Lower lobe of right lung (tissue), 2 donors: ENCODE results near the gene TNFRSF4. TPM values are rescaled to one million over a fixed set of nuclear protein-coding genes. Genes with fewer than 3 reads are reported as not detected.

Experiments
- ATAC-seq, 2 donors: fragments of 200-7000 bp; cut with Tn5 transposase; one replicate each; pipeline ENCODE4 v1.9.1; 2020 to 2022; ENCODE audit warnings: mild to moderate bottlenecking in 2 of 2, moderate library complexity in 2 of 2
- DNase-seq: peaks from one replicate; pipeline ENCODE4 v3.0.0-alpha.2; 2020
- H3K27ac ChIP-seq: fragments of 200-600 bp; one replicate; pipeline ENCODE4 v1.8.0; 2022
- H3K27me3 ChIP-seq: fragments of 200-600 bp; one replicate; pipeline ENCODE4 v1.8.0; 2022; ENCODE audit warnings: low read depth
- H3K36me3 ChIP-seq: fragments of 200-600 bp; one replicate; pipeline ENCODE4 v1.8.0; 2022; ENCODE audit warnings: mild to moderate bottlenecking
- H3K4me1 ChIP-seq: fragments of 200-600 bp; one replicate; pipeline ENCODE4 v1.8.0; 2022
- H3K4me3 ChIP-seq: fragments of 200-600 bp; one replicate; pipeline ENCODE4 v1.8.0; 2022; ENCODE audit warnings: mild to moderate bottlenecking
- H3K9me3 ChIP-seq: fragments of 200-600 bp; one replicate; pipeline ENCODE4 v1.8.0; 2022
- intact Hi-C: fragments of 100-400 bp; cut with DNase I; formaldehyde crosslinking; loops from one replicate; pipeline ENCODE4 v1.11.0; 2022
- total RNA-seq: library from RNA; stranded (reverse); fragmentation: NEBNext Ultra II Directional; extraction: Animal tissue kit (Norgen Biotek cat#: 25700); gene quantifications from one replicate; pipeline ENCODE4 v1.2.1, GENCODE V29; 2021
- TF ChIP-seq, protein P1 (sequence below): fragments of 200-600 bp; IDR thresholded peaks from one replicate; pipeline ENCODE4 v1.8.0; 2022; ENCODE audit warnings: antibody characterized with exemption, mild to moderate bottlenecking
- donor health status: DM: no; HTN: yes; CAD: no; lungs with severe emphysema.

The TNFRSF4 gene
- total RNA-seq, 1 donor from 2014 or later, result 3.0 TPM

- Histone ChIP-seq H3K27ac (no peak overlapping the region), H3K36me3 (peaks cover 85% of the 10 kb centered on the region), H3K4me3 (no peak overlapping the region), H3K27me3 (no peaks in the 10 kb centered on the region), H3K9me3 (no peaks in the 10 kb centered on the region), H3K4me1 (peaks cover 13% of the 10 kb centered on the region)
- TF ChIP-seq, protein P1, sequence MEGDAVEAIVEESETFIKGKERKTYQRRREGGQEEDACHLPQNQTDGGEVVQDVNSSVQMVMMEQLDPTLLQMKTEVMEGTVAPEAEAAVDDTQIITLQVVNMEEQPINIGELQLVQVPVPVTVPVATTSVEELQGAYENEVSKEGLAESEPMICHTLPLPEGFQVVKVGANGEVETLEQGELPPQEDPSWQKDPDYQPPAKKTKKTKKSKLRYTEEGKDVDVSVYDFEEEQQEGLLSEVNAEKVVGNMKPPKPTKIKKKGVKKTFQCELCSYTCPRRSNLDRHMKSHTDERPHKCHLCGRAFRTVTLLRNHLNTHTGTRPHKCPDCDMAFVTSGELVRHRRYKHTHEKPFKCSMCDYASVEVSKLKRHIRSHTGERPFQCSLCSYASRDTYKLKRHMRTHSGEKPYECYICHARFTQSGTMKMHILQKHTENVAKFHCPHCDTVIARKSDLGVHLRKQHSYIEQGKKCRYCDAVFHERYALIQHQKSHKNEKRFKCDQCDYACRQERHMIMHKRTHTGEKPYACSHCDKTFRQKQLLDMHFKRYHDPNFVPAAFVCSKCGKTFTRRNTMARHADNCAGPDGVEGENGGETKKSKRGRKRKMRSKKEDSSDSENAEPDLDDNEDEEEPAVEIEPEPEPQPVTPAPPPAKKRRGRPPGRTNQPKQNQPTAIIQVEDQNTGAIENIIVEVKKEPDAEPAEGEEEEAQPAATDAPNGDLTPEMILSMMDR, result no peak
- ATAC-seq (peak in 1 of 2 donors; percentile 57), DNase-seq (no peak)
- intact Hi-C loops, result no loop called here
These were observed 11.4 kb upstream of the TNFRSF4 start for GRCh38 chr1:1225238-1225845.

DNA sequence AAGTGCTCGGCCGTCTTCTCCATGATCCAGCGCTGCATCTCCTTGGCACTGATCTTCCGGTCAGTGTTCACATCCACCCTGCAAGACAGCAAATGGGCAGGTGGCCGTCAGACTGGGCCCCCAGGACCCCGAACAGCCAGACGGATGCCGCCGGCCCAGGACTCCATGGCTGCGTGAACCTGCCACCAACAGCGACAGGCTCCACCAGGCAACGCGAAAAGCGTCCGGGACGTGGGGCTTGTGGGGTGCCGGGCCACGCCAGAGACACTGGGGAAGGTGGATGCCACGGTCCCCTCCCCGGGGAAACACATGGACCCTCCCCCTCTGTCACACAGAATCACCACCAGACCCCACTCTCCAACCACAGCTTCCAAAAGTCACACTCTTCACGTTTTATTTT is 9.9 kb upstream of the TNFRSF4 start:
- TF ChIP-seq, protein P1, result no peak
- Histone ChIP-seq H3K27ac (no peak overlapping the region), H3K4me3 (no peak overlapping the region), H3K4me1 (no peaks in the 10 kb centered on the region), H3K9me3 (no peaks in the 10 kb centered on the region), H3K36me3 (peaks cover 95% of the 10 kb centered on the region), H3K27me3 (no peaks in the 10 kb centered on the region)
- ATAC-seq (no peak), DNase-seq (no peak)
- intact Hi-C loops, result no loop called here

DNA sequence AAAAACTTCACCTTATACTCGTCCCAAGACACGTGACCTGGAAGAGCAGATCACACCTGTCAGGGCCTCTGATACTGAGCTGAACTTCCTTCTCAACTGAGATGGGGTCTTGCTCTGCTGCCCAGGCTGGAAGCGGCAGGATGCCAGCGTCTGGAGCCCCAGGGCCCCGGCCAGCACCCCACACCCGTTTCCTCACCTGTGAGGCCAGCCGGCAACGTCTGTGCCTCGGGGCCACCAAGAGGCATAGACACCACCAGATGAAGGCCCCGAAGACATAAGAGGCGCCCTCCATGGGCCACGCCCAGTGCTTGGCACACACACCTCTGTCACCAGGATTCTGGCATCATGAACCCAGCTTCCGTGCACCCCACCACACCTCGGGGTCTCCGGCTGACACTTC is 9.4 kb upstream of the TNFRSF4 start:
- H3K27me3 ChIP-seq, result no peaks in the 10 kb centered on the region
- no peak for ATAC-seq
- H3K4me3 ChIP-seq, result no peak overlapping the region
- H3K4me1 ChIP-seq, result no peaks in the 10 kb centered on the region
- peaks cover 95% of the 10 kb centered on the region for H3K36me3 ChIP-seq
- H3K27ac ChIP-seq, result no peak overlapping the region
- intact Hi-C loops, result no loop called here
- TF ChIP-seq, protein P1, result no peak
- H3K9me3 ChIP-seq, result no peaks in the 10 kb centered on the region
- DNase-seq, result no peak

DNA sequence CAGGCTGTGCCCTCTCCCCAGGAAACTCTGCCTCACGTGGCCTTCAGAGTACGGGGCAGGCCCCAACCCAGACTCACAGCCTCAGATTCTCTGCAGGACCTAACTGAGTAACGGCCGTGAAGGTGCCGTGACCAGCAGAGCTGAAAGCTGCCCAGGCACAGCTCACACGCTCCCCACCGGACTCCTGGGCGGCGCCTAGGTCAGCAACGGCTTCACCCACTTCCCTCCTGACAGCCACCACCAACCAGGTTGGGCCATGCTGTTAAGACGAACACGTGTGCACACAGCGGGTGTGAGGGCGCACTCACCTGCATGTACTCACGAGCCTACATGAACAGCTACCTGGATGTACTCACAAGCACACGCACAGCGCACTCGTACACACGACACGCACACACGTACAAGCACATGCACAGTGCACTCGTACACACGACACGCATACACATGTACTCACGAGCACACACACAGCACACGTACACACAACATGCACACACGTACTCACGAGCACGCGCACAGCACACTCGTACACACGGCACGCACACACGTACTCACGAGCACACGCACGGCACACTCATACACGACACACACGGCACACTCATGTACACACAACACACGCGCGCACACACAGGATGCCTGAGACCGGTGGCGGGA is 8.7 kb upstream of the TNFRSF4 start:
- Histone ChIP-seq H3K36me3 (peaks cover 95% of the 10 kb centered on the region), H3K27ac (no peak overlapping the region), H3K27me3 (no peaks in the 10 kb centered on the region), H3K4me1 (no peaks in the 10 kb centered on the region), H3K9me3 (no peaks in the 10 kb centered on the region), H3K4me3 (no peak overlapping the region)
- no peak for DNase-seq
- TF ChIP-seq, protein P1, result no peak
- intact Hi-C loops, result no loop called here
- ATAC-seq, result no peak

- Histone ChIP-seq H3K4me1 (no peaks in the 10 kb centered on the region), H3K4me3 (no peak overlapping the region), H3K36me3 (peaks cover 95% of the 10 kb centered on the region), H3K27me3 (no peaks in the 10 kb centered on the region), H3K27ac (no peak overlapping the region), H3K9me3 (no peaks in the 10 kb centered on the region)
- ATAC-seq (no peak), DNase-seq (no peak)
- TF ChIP-seq, protein P1, result no peak
- intact Hi-C loops, result no loop called here
These were observed 8.1 kb upstream of the TNFRSF4 start for GRCh38 chr1:1221887-1222574.
